HG03575 (cell line): ENCODE results near the gene DENND1A.

Experiments used
- ATAC-seq: cut with Tn5 transposase; IDR thresholded peaks from one replicate; pipeline ENCODE4 v1.9.1; 2021; ENCODE audit not compliant: unreplicated experiment, insufficient number of reproducible peaks, low FRiP score; ENCODE audit errors: extremely low read depth

Gene DENND1A

GRCh38 chr9:123630233-123630632 is 299.7 kb downstream of the DENND1A start:
- no peak for ATAC-seq

- no peak for ATAC-seq
Observed at GRCh38 chr9:123629531-123629930, 300.4 kb downstream of the DENND1A start.

GRCh38 chr9:123622711-123623241 is 307.1 kb downstream of the DENND1A start:
- no peak for ATAC-seq

GRCh38 chr9:123620239-123620638 is 309.7 kb downstream of the DENND1A start:
- ATAC-seq, result no peak

- ATAC-seq, result no peak
Observed at GRCh38 chr9:123617952-123618678, 311.8 kb downstream of the DENND1A start.

- no peak for ATAC-seq
Observed at GRCh38 chr9:123617286-123617685, 312.6 kb downstream of the DENND1A start.

- ATAC-seq, result no peak
Observed at GRCh38 chr9:123616707-123617106, 313.2 kb downstream of the DENND1A start.

- ATAC-seq, result no peak
Observed at GRCh38 chr9:123615381-123615780, 314.5 kb downstream of the DENND1A start.

GRCh38 chr9:123614306-123615263 is 315.3 kb downstream of the DENND1A start:
- no peak for ATAC-seq

- no peak for ATAC-seq
Observed at GRCh38 chr9:123611226-123611625, 318.7 kb downstream of the DENND1A start.

GRCh38 chr9:123609844-123610243 is 320.1 kb downstream of the DENND1A start:
- no peak for ATAC-seq

GRCh38 chr9:123608104-123608503 is 321.8 kb downstream of the DENND1A start:
- no peak for ATAC-seq

- no peak for ATAC-seq
Observed at GRCh38 chr9:123607479-123607878, 322.4 kb downstream of the DENND1A start.

- no peak for ATAC-seq
Observed at GRCh38 chr9:123606141-123606540, 323.8 kb downstream of the DENND1A start.

- no peak for ATAC-seq
Observed at GRCh38 chr9:123605286-123605685, 324.6 kb downstream of the DENND1A start.

GRCh38 chr9:123604861-123605260 is 325.1 kb downstream of the DENND1A start:
- ATAC-seq, result no peak

GRCh38 chr9:123601828-123602227 is 328.1 kb downstream of the DENND1A start:
- ATAC-seq, result no peak

GRCh38 chr9:123599781-123600180 is 330.1 kb downstream of the DENND1A start:
- ATAC-seq, result no peak

GRCh38 chr9:123597876-123598556 is 331.9 kb downstream of the DENND1A start:
- no peak for ATAC-seq
